Breast epithelium (tissue), 3 donors: Measurements from ENCODE around the gene KIF6.

Experiments used
- POLR2A ChIP-seq: fragments of 450-650 bp; IDR thresholded peaks from one replicate; pipeline ENCODE4 v1.6.1; 2016; ENCODE audit warnings: antibody characterized with exemption, mild to moderate bottlenecking, moderate library complexity
- POLR2AphosphoS5 ChIP-seq, 3 donors: sonication (generic); formaldehyde crosslinking; IDR thresholded peaks; one replicate each; pipeline ENCODE4 v1.6.1; 2017; ENCODE audit warnings: antibody characterized with exemption in 3 of 3

- TF ChIP-seq POLR2A (no peak), POLR2AphosphoS5 (IDR thresholded peaks at IDR 0.05) (no peak)
Observed at GRCh38 chr6:39330057-39330456, 395.2 kb downstream of the KIF6 start.
